Measurements from ENCODE around the gene DPYD.

DPYD gene

GRCh38 chr1:97770376-97770775 is 150.5 kb downstream of the DPYD start:
- Histone ChIP-seq H3K4me1 (ENCODE audit: insufficient read depth, low read length, poor library complexity, severe bottlenecking) (peaks cover under 1% of the 10 kb centered on the region), H3K4me2 (ENCODE audit: low read depth, low read length, poor library complexity, severe bottlenecking) (no peak overlapping the region), H3K9me3 (ENCODE audit: insufficient read depth, low read depth, low read length) (peaks cover 9% of the 10 kb centered on the region; the same call in 1 of the 2 replicates), H3K36me3 (ENCODE audit: insufficient read depth, low read length) (peaks cover 8% of the 10 kb centered on the region; the same call in 1 of the 2 replicates), H4K20me1 (ENCODE audit: insufficient read depth, low read length, poor library complexity, severe bottlenecking) (no peaks in the 10 kb centered on the region), H3K27me3 (ENCODE audit: insufficient read depth, low read length, poor library complexity, severe bottlenecking) (no peaks in the 10 kb centered on the region), H2AFZ (ENCODE audit: low read length) (no peak overlapping the region), H3K4me3 (ENCODE audit: low read length, poor library complexity, severe bottlenecking) (no peak overlapping the region), H3K9ac (ENCODE audit: low read depth, low read length, poor library complexity, severe bottlenecking) (no peak overlapping the region), H3K79me2 (ENCODE audit: insufficient read depth, low read length) (no peaks in the 10 kb centered on the region), H3F3A (ENCODE audit: low read depth) (no peaks in the 10 kb centered on the region), H3K9me2 (replicated peaks; ENCODE audit: low read depth, low read length) (no peaks in the 10 kb centered on the region)
- no peak for TF ChIP-seq CTCF (conservative IDR thresholded peaks at IDR 0.05; ENCODE audit: low read length)
- TF ChIP-seq EZH2phosphoT487 (IDR thresholded peaks at IDR 0.05; ENCODE audit: borderline replicate concordance): no peak

GRCh38 chr1:97767381-97767780 is 153.5 kb downstream of the DPYD start:
- Histone ChIP-seq H2AFZ (ENCODE audit: low read length) (no peak overlapping the region), H4K20me1 (ENCODE audit: insufficient read depth, low read length, poor library complexity, severe bottlenecking) (no peaks in the 10 kb centered on the region), H3K27me3 (ENCODE audit: insufficient read depth, low read length, poor library complexity, severe bottlenecking) (no peaks in the 10 kb centered on the region), H3K9me2 (replicated peaks; ENCODE audit: low read depth, low read length) (no peaks in the 10 kb centered on the region), H3K36me3 (ENCODE audit: insufficient read depth, low read length) (no peaks in the 10 kb centered on the region), H3K9me3 (ENCODE audit: insufficient read depth, low read depth, low read length) (no peaks in the 10 kb centered on the region), H3K4me3 (ENCODE audit: low read length, poor library complexity, severe bottlenecking) (no peak overlapping the region), H3K9ac (ENCODE audit: low read depth, low read length, poor library complexity, severe bottlenecking) (no peak overlapping the region), H3K4me1 (ENCODE audit: insufficient read depth, low read length, poor library complexity, severe bottlenecking) (peaks cover 9% of the 10 kb centered on the region), H3K79me2 (ENCODE audit: insufficient read depth, low read length) (no peaks in the 10 kb centered on the region), H3F3A (ENCODE audit: low read depth) (no peaks in the 10 kb centered on the region), H3K4me2 (ENCODE audit: low read depth, low read length, poor library complexity, severe bottlenecking) (no peak overlapping the region)
- no peak for TF ChIP-seq EZH2phosphoT487 (IDR thresholded peaks at IDR 0.05; ENCODE audit: borderline replicate concordance)
- no peak for TF ChIP-seq CTCF (conservative IDR thresholded peaks at IDR 0.05; ENCODE audit: low read length)

- no peak overlapping the region for H3K4me2 ChIP-seq (ENCODE audit: low read depth, low read length, poor library complexity, severe bottlenecking)
- H3K27me3 ChIP-seq (ENCODE audit: insufficient read depth, low read length, poor library complexity, severe bottlenecking): no peaks in the 10 kb centered on the region
- H3F3A ChIP-seq (ENCODE audit: low read depth): no peaks in the 10 kb centered on the region
- no peak overlapping the region for H3K9ac ChIP-seq (ENCODE audit: low read depth, low read length, poor library complexity, severe bottlenecking)
- no peaks in the 10 kb centered on the region for H3K79me2 ChIP-seq (ENCODE audit: insufficient read depth, low read length)
- no peak overlapping the region for H2AFZ ChIP-seq (ENCODE audit: low read length)
- H3K36me3 ChIP-seq (ENCODE audit: insufficient read depth, low read length): peaks cover 5% of the 10 kb centered on the region; the same call in 1 of the 2 replicates
- no peaks in the 10 kb centered on the region for H4K20me1 ChIP-seq (ENCODE audit: insufficient read depth, low read length, poor library complexity, severe bottlenecking)
- TF ChIP-seq EZH2phosphoT487 (IDR thresholded peaks at IDR 0.05; ENCODE audit: borderline replicate concordance) (no peak), CTCF (conservative IDR thresholded peaks at IDR 0.05; ENCODE audit: low read length) (no peak)
- peaks cover 7% of the 10 kb centered on the region; the same call in 1 of the 2 replicates for H3K9me3 ChIP-seq (ENCODE audit: insufficient read depth, low read depth, low read length)
- H3K9me2 ChIP-seq (replicated peaks; ENCODE audit: low read depth, low read length): no peaks in the 10 kb centered on the region
- H3K4me1 ChIP-seq (ENCODE audit: insufficient read depth, low read length, poor library complexity, severe bottlenecking): peaks cover 9% of the 10 kb centered on the region
- no peak overlapping the region for H3K4me3 ChIP-seq (ENCODE audit: low read length, poor library complexity, severe bottlenecking)
Measured at GRCh38 chr1:97764991-97765390, 155.8 kb downstream of the DPYD start.

Measured in Loucy (cell line).